Measurements from ENCODE around the gene ATP11C.

- TF ChIP-seq, protein P1, sequence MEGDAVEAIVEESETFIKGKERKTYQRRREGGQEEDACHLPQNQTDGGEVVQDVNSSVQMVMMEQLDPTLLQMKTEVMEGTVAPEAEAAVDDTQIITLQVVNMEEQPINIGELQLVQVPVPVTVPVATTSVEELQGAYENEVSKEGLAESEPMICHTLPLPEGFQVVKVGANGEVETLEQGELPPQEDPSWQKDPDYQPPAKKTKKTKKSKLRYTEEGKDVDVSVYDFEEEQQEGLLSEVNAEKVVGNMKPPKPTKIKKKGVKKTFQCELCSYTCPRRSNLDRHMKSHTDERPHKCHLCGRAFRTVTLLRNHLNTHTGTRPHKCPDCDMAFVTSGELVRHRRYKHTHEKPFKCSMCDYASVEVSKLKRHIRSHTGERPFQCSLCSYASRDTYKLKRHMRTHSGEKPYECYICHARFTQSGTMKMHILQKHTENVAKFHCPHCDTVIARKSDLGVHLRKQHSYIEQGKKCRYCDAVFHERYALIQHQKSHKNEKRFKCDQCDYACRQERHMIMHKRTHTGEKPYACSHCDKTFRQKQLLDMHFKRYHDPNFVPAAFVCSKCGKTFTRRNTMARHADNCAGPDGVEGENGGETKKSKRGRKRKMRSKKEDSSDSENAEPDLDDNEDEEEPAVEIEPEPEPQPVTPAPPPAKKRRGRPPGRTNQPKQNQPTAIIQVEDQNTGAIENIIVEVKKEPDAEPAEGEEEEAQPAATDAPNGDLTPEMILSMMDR (IDR thresholded peaks at IDR 0.05): no peak
- no peak for TF ChIP-seq POLR2A (IDR thresholded peaks at IDR 0.05)
These were observed 112.4 kb downstream of the ATP11C start for GRCh38 chrX:139820358-139820984.

Data from uterus (tissue), 2 donors.